HG03159 (cell line): Measurements from ENCODE around the gene HTT-AS.

ENCODE experiments used
- ATAC-seq: cut with Tn5 transposase; IDR thresholded peaks from one replicate; pipeline ENCODE4 v1.9.1; 2021; ENCODE audit warnings: mild to moderate bottlenecking, moderate library complexity; ENCODE audit not compliant: unreplicated experiment

HTT-AS gene

GRCh38 chr4:3091464-3091863, 17.1 kb upstream of the HTT-AS start:
- ATAC-seq, result no peak

- ATAC-seq, result no peak
Observed at GRCh38 chr4:3087115-3087797, 12.9 kb upstream of the HTT-AS start.

- ATAC-seq, result no peak
Observed at GRCh38 chr4:3085948-3086670, 11.8 kb upstream of the HTT-AS start.

- ATAC-seq, result no peak
Observed at GRCh38 chr4:3083732-3084131, 9.4 kb upstream of the HTT-AS start.

- no peak for ATAC-seq
Observed at GRCh38 chr4:3082925-3083515, 8.7 kb upstream of the HTT-AS start.

GRCh38 chr4:3079694-3080123, 5.4 kb upstream of the HTT-AS start:
- no peak for ATAC-seq

GRCh38 chr4:3077796-3078195, 3.5 kb upstream of the HTT-AS start:
- ATAC-seq, result peak; percentile 38

GRCh38 chr4:3075652-3075981, 1.3 kb upstream of the HTT-AS start:
- ATAC-seq, result no peak

GRCh38 chr4:3074846-3075651, 711 bp upstream of the HTT-AS start:
- ATAC-seq, result peak; percentile 11

- peak; percentile 19 for ATAC-seq
Observed at GRCh38 chr4:3073158-3074077, 920 bp downstream of the HTT-AS start.

- ATAC-seq, result no peak
Observed at GRCh38 chr4:3071811-3072210, 2.5 kb downstream of the HTT-AS start.

- ATAC-seq, result no peak
Observed at GRCh38 chr4:3070709-3071500, 3.4 kb downstream of the HTT-AS start.

- no peak for ATAC-seq
Observed at GRCh38 chr4:3069661-3070199, 4.6 kb downstream of the HTT-AS start.

- ATAC-seq, result no peak
Observed at GRCh38 chr4:3067473-3068001, 6.8 kb downstream of the HTT-AS start.

- no peak for ATAC-seq
Observed at GRCh38 chr4:3066836-3067400, 7.4 kb downstream of the HTT-AS start.

GRCh38 chr4:3065551-3065950, 8.8 kb downstream of the HTT-AS start:
- ATAC-seq, result no peak

- no peak for ATAC-seq
Observed at GRCh38 chr4:3062471-3062870, 11.9 kb downstream of the HTT-AS start.

- ATAC-seq, result no peak
Observed at GRCh38 chr4:3060946-3061345, 13.4 kb downstream of the HTT-AS start.

GRCh38 chr4:3059943-3060342, 14.4 kb downstream of the HTT-AS start:
- ATAC-seq, result no peak
